KG1 (cell line): ENCODE data around the gene CMTM3.
"Not testable (repeated sequence)": the region's sequence is repeated elsewhere in the genome, so short reads cannot be mapped to it uniquely, and the experiment has no call there.

Experiments used
- DNase-seq: peaks from one replicate; lab custom pipeline; 2025; lab: John Stamatoyannopoulos, UW

The CMTM3 gene

GRCh38 chr16:66635406-66635805, 30.9 kb downstream of the CMTM3 start:
- DNase-seq = no peak

- no peak for DNase-seq
Observed at GRCh38 chr16:66636199-66636598, 31.7 kb downstream of the CMTM3 start.

- DNase-seq = no peak
Observed at GRCh38 chr16:66637806-66638205, 33.3 kb downstream of the CMTM3 start.

GRCh38 chr16:66639091-66639885, 34.8 kb downstream of the CMTM3 start:
- no peak for DNase-seq

GRCh38 chr16:66640724-66641314, 36.3 kb downstream of the CMTM3 start:
- no peak for DNase-seq

- DNase-seq = no peak
Observed at GRCh38 chr16:66641387-66641786, 36.9 kb downstream of the CMTM3 start.

- no peak for DNase-seq
Observed at GRCh38 chr16:66647866-66648265, 43.4 kb downstream of the CMTM3 start.

GRCh38 chr16:66649167-66649566, 44.7 kb downstream of the CMTM3 start:
- no peak for DNase-seq

- DNase-seq = no peak
Observed at GRCh38 chr16:66649636-66650205, 45.2 kb downstream of the CMTM3 start.

GRCh38 chr16:66650707-66651473, 46.4 kb downstream of the CMTM3 start:
- DNase-seq = peak; percentile 63

GRCh38 chr16:66651474-66651765, 46.9 kb downstream of the CMTM3 start:
- DNase-seq = no peak

GRCh38 chr16:66651965-66652364, 47.5 kb downstream of the CMTM3 start:
- no peak for DNase-seq

GRCh38 chr16:66652661-66653360, 48.3 kb downstream of the CMTM3 start:
- no peak for DNase-seq

GRCh38 chr16:66653581-66654350, 49.3 kb downstream of the CMTM3 start:
- no peak for DNase-seq

GRCh38 chr16:66656547-66656946, 52.0 kb downstream of the CMTM3 start:
- no peak for DNase-seq

- no peak for DNase-seq
Observed at GRCh38 chr16:66658143-66658859, 53.8 kb downstream of the CMTM3 start.

- no peak for DNase-seq
Observed at GRCh38 chr16:66658860-66659190, 54.3 kb downstream of the CMTM3 start.

GRCh38 chr16:66660422-66661209, 56.1 kb downstream of the CMTM3 start:
- DNase-seq = no peak

GRCh38 chr16:66661210-66661560, 56.7 kb downstream of the CMTM3 start:
- no peak for DNase-seq

- DNase-seq = not testable (repeated sequence)
Observed at GRCh38 chr16:66661671-66662346, 57.3 kb downstream of the CMTM3 start.
